Measurements from ENCODE around the gene ATXN1. TPM values are rescaled to one million over a fixed set of nuclear protein-coding genes. Genes with fewer than 3 reads are reported as not detected.

Gene ATXN1
- total and polyA plus RNA-seq, 7 donors, result 1.3 to 50.9 (median 21.6) TPM

DNA sequence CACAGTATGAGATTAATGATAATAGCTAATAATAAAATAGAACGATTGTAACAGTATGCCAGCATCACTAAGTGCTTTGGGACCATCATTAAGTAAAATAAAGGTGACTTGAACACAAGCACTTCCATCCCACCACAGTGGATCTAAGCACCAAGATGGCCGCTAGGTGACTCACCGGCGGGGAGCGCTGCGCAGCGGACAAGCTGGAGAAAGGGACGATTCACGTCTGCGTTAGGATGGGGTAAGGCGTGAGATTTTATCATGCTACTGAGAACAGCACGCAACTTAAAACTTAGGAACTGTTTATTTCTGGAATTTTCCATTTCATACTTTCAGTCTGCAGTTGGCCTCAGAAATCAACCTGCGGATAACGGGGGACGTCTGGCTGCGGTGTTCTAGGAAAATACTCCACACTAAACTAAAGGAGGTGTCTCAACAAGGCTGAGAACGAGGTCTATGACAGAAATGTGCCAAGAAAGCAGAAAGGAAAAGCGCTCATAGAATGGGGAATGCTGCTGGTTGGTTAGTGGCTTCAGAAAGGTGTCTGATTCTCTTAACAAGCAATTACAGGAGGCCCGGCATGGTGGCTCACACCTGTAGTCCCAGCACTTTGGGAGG is 408.3 kb downstream of the ATXN1 start:
- Histone ChIP-seq H3K9me3 (no peaks in the 10 kb centered on the region), H3K36me3 (ENCODE audit: insufficient read depth in 1 of 2, low read depth in 1 of 2) (peaks cover 0 to 3% of the 10 kb centered on the region in 2 donors), H3K4me1 (peaks cover 28% of the 10 kb centered on the region), H3K27me3 (ENCODE audit: insufficient read depth in 3 of 3, low read length in 2 of 3) (no peaks in the 10 kb centered on the region), H3K27ac (no peak overlapping the region), H3K4me3 (no peak overlapping the region)
- TF ChIP-seq, protein P1, sequence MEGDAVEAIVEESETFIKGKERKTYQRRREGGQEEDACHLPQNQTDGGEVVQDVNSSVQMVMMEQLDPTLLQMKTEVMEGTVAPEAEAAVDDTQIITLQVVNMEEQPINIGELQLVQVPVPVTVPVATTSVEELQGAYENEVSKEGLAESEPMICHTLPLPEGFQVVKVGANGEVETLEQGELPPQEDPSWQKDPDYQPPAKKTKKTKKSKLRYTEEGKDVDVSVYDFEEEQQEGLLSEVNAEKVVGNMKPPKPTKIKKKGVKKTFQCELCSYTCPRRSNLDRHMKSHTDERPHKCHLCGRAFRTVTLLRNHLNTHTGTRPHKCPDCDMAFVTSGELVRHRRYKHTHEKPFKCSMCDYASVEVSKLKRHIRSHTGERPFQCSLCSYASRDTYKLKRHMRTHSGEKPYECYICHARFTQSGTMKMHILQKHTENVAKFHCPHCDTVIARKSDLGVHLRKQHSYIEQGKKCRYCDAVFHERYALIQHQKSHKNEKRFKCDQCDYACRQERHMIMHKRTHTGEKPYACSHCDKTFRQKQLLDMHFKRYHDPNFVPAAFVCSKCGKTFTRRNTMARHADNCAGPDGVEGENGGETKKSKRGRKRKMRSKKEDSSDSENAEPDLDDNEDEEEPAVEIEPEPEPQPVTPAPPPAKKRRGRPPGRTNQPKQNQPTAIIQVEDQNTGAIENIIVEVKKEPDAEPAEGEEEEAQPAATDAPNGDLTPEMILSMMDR (IDR thresholded peaks at IDR 0.05), result no peak
- ATAC-seq (no peak), DNase-seq (no peak)
- intact Hi-C loops (cut with DNase I), result no loop called here
- WGBS, 3 donors, result 92 to 97% (median 93%) methylated on average over 19 of the region's 19 CpGs

DNA sequence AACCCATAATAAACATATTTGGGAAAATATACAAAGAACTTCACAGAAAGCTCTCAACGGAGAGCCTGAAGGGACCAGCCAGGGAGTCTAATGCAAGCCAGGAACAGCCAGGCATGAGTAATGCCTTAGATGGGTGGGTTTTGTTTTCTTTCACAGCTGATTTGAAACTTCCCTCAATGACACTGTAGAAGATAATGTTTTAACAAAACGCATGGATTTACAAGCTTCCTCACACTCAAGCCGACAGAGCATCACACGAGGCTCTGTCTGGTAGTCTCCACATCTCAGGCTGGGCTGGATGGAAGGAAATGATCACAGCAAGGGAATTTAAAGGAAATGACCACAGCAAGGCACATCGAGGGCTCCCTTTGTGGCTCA is 409.0 kb downstream of the ATXN1 start:
- no peak for ATAC-seq
- H3K4me3 ChIP-seq, result no peak overlapping the region

DNA sequence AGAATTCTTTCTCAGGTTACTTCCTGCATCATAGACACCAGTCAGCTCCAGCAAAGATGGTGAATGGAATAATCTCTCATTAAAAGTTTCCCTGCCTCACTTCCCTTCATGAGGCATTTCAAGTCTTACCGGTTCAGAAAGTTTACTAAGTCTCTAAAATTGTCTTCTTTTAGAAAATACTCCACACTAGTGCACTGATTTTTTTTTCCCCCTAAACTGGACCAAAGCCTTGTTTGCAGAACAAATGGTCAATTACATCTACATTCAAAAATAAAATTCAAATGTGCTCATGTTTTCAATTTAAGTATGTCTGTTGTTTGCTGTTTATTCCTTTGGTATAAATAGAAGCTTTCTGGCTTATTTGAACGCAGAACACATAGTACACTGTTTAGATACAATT is 411.7 kb downstream of the ATXN1 start:
- Histone ChIP-seq H3K9me3 (no peaks in the 10 kb centered on the region), H3K4me1 (peaks cover 19% of the 10 kb centered on the region), H3K4me3 (no peak overlapping the region), H3K27me3 (ENCODE audit: insufficient read depth in 3 of 3, low read length in 2 of 3) (no peaks in the 10 kb centered on the region), H3K36me3 (ENCODE audit: insufficient read depth in 1 of 2, low read depth in 1 of 2) (no peaks in the 10 kb centered on the region), H3K27ac (no peak overlapping the region)
- DNase-seq (no peak), ATAC-seq (no peak)
- intact Hi-C loops (cut with DNase I), result no loop called here
- TF ChIP-seq, protein P1 (IDR thresholded peaks at IDR 0.05), result no peak
- WGBS, 3 donors, result 86 to 90% (median 89%) methylated on average over 2 of the region's 2 CpGs

More for the DNA sequence above, 409.0 kb downstream of the ATXN1 start:
- Histone ChIP-seq H3K27me3 (ENCODE audit: insufficient read depth in 3 of 3, low read length in 2 of 3) (no peaks in the 10 kb centered on the region), H3K9me3 (no peaks in the 10 kb centered on the region), H3K36me3 (ENCODE audit: insufficient read depth in 1 of 2, low read depth in 1 of 2) (no peaks in the 10 kb centered on the region), H3K4me1 (peaks cover 28% of the 10 kb centered on the region), H3K27ac (peak overlapping the region; percentile 21)
- TF ChIP-seq, protein P1 (IDR thresholded peaks at IDR 0.05), result no peak
- DNase-seq, result no peak
- 42 to 50% (median 48%) methylated on average over 5 of the region's 5 CpGs for WGBS, 3 donors
- intact Hi-C loops (cut with DNase I), result no loop called here

DNA sequence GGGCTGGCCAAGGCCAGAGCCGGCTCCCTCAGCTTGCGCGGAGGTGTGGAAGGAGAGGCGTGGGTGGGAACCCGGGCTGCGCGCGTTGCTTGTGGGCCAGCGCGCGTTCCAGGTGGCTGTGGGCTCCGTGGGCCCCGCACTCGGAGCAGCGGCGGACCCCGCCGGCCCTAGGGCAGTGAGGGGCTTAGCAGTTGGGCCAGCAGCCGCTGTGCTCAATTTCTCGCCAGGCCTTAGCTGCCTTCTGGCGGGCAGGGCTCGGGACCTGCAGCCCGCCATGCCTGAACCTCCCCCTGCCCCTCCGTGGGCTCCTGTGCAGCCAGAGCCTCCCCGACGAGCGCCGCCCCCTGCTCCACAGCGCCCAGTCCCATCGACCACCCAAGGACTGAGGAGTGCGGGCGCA is 414.4 kb downstream of the ATXN1 start:
- TF ChIP-seq, protein P1 (IDR thresholded peaks at IDR 0.05), result no peak
- no peaks in the 10 kb centered on the region for H3K27me3 ChIP-seq (ENCODE audit: insufficient read depth in 3 of 3, low read length in 2 of 3)
- H3K36me3 ChIP-seq (ENCODE audit: insufficient read depth in 1 of 2, low read depth in 1 of 2), result no peaks in the 10 kb centered on the region
- intact Hi-C loops (cut with DNase I), result no loop called here
- H3K4me3 ChIP-seq, result no peak overlapping the region
- 97 to 100% (median 97%) methylated on average over 32 of the region's 32 CpGs for WGBS, 3 donors
- H3K9me3 ChIP-seq, result no peaks in the 10 kb centered on the region
- no peak overlapping the region for H3K27ac ChIP-seq
- DNase-seq, result no peak
- peaks cover 28% of the 10 kb centered on the region for H3K4me1 ChIP-seq
- no peak for ATAC-seq

Measured in psoas muscle (tissue), 8 donors.